GM18868 (cell line): ENCODE measurements around the gene NLRP12.
"Not testable (repeated sequence)": the region's sequence is repeated elsewhere in the genome, so short reads cannot be mapped to it uniquely, and the experiment has no call there.

Source experiments
- ATAC-seq: cut with Tn5 transposase; IDR thresholded peaks from one replicate; pipeline ENCODE4 v1.9.1; 2021; ENCODE audit warnings: mild to moderate bottlenecking, moderate library complexity; ENCODE audit not compliant: unreplicated experiment

Gene NLRP12

GRCh38 chr19:53824134-53824611 lies at the start of gene NLRP12:
TSS of gene NLRP12 (minus strand) at chr19:53824314. CDS start at chr19:53824174, 140 bp downstream.
- no peak for ATAC-seq

GRCh38 chr19:53872762-53873161 lies 48.6 kb upstream of the NLRP12 start:
- no peak for ATAC-seq

- no peak for ATAC-seq
These were observed 47.3 kb upstream of the NLRP12 start for GRCh38 chr19:53871454-53871853.

- ATAC-seq, result no peak
These were observed 46.4 kb upstream of the NLRP12 start for GRCh38 chr19:53870485-53870844.

GRCh38 chr19:53869805-53870484 lies 45.8 kb upstream of the NLRP12 start:
- not testable (repeated sequence) for ATAC-seq

- ATAC-seq, result peak; percentile 34
These were observed 45.0 kb upstream of the NLRP12 start for GRCh38 chr19:53868892-53869804.

- no peak for ATAC-seq
These were observed 44.2 kb upstream of the NLRP12 start for GRCh38 chr19:53868091-53868891.

- ATAC-seq, result peak; percentile 72
These were observed 43.3 kb upstream of the NLRP12 start, which contains the start of gene MYADM for GRCh38 chr19:53867225-53868090. TSS of gene MYADM (plus strand) at chr19:53867883. CDS start at chr19:53873530, 5,647 bp downstream.

GRCh38 chr19:53866865-53867224 lies 42.7 kb upstream of the NLRP12 start:
- ATAC-seq, result no peak

GRCh38 chr19:53865918-53866864 lies 42.1 kb upstream of the NLRP12 start:
- no peak for ATAC-seq

- ATAC-seq, result no peak
These were observed 41.4 kb upstream of the NLRP12 start for GRCh38 chr19:53865523-53865917.

- ATAC-seq, result no peak
These were observed 40.3 kb upstream of the NLRP12 start for GRCh38 chr19:53864308-53864836.

GRCh38 chr19:53853707-53854106 lies 29.6 kb upstream of the NLRP12 start:
- ATAC-seq, result no peak

GRCh38 chr19:53849237-53849676 lies 25.1 kb upstream of the NLRP12 start:
- no peak for ATAC-seq

GRCh38 chr19:53847555-53847954 lies 23.4 kb upstream of the NLRP12 start:
- no peak for ATAC-seq

GRCh38 chr19:53844849-53845246 lies 20.7 kb upstream of the NLRP12 start:
- ATAC-seq, result no peak

GRCh38 chr19:53840914-53841313 lies 16.8 kb upstream of the NLRP12 start:
- not testable (repeated sequence) for ATAC-seq

- ATAC-seq, result not testable (repeated sequence)
These were observed 16.1 kb upstream of the NLRP12 start for GRCh38 chr19:53840241-53840640.

- not testable (repeated sequence) for ATAC-seq
These were observed 14.3 kb upstream of the NLRP12 start for GRCh38 chr19:53838446-53838845.
